H9 (cell line): Measurements from ENCODE around the gene BTN1A1. TPM values are rescaled to one million over a fixed set of nuclear protein-coding genes. Genes with fewer than 3 reads are reported as not detected.

Source experiments
- DNase-seq: peaks from one replicate; pipeline ENCODE4 v3.0.0-alpha.2; 2017
- H2AFZ ChIP-seq: one replicate; pipeline ENCODE4 v1.6.1; 2013; ENCODE audit warnings: mild to moderate bottlenecking, low read length, control low read depth, moderate library complexity
- H2AK5ac ChIP-seq: 2 replicates; pipeline ENCODE4 v1.6.1; 2013; ENCODE audit warnings: low read length, control low read depth, mixed read lengths; ENCODE audit not compliant: insufficient read length
- H2BK120ac ChIP-seq: one replicate; pipeline ENCODE4 v1.6.1; 2013; ENCODE audit warnings: low read depth, mild to moderate bottlenecking, low read length, control low read depth, inconsistent platforms; ENCODE audit not compliant: poor library complexity, severe bottlenecking
- H2BK12ac ChIP-seq: 2 replicates; pipeline ENCODE4 v1.6.1; 2013; ENCODE audit warnings: low read length, control low read depth, mixed read lengths, low read depth; ENCODE audit not compliant: insufficient read length
- H2BK15ac ChIP-seq: 2 replicates; pipeline ENCODE4 v1.6.1; 2013; ENCODE audit warnings: low read depth, low read length, control low read depth
- H2BK20ac ChIP-seq: one replicate; pipeline ENCODE4 v1.6.1; 2013; ENCODE audit warnings: low read depth, mild to moderate bottlenecking, low read length, control low read depth, inconsistent platforms; ENCODE audit not compliant: poor library complexity, severe bottlenecking
- H2BK5ac ChIP-seq: 2 replicates; pipeline ENCODE4 v1.6.1; 2013; ENCODE audit warnings: low read length, control low read depth, mixed read lengths; ENCODE audit not compliant: insufficient read length
- H3K14ac ChIP-seq: 2 replicates; pipeline ENCODE4 v1.6.1; 2013; ENCODE audit warnings: low read length, control low read depth; ENCODE audit not compliant: insufficient read depth
- H3K18ac ChIP-seq: 2 replicates; pipeline ENCODE4 v1.6.1; 2013; ENCODE audit warnings: low read depth, mild to moderate bottlenecking, mixed read lengths, low read length, control low read depth; ENCODE audit not compliant: insufficient read length
- H3K23ac ChIP-seq: 2 replicates; pipeline ENCODE4 v1.6.1; 2013; ENCODE audit warnings: low read length, control low read depth, mixed read lengths, low read depth; ENCODE audit not compliant: insufficient read length
- H3K23me2 ChIP-seq: 2 replicates; pipeline ENCODE4 v1.6.1; 2013; ENCODE audit warnings: low read depth, mild to moderate bottlenecking, mixed read lengths, low read length, control low read depth; ENCODE audit not compliant: insufficient read length, poor library complexity, severe bottlenecking
- H3K27ac ChIP-seq: 2 replicates; pipeline ENCODE4 v1.5.1; 2013; ENCODE audit warnings: low read length, control low read depth, mixed read lengths, low read depth; ENCODE audit not compliant: insufficient read length
- H3K27me3 ChIP-seq: 2 replicates; pipeline ENCODE4 v1.6.1; 2013; ENCODE audit warnings: low read length, control low read depth, inconsistent platforms; ENCODE audit not compliant: insufficient read depth
- H3K4ac ChIP-seq: 2 replicates; pipeline ENCODE4 v1.6.1; 2013; ENCODE audit warnings: low read depth, mild to moderate bottlenecking, control low read depth, inconsistent platforms, low read length, moderate library complexity
- H3K4me1 ChIP-seq: 2 replicates; pipeline ENCODE4 v1.6.1; 2013; ENCODE audit warnings: low read length, control low read depth, inconsistent platforms; ENCODE audit not compliant: insufficient read depth
- H3K4me2 ChIP-seq: 2 replicates; pipeline ENCODE4 v1.6.1; 2013; ENCODE audit warnings: low read length, control low read depth, mixed read lengths; ENCODE audit not compliant: insufficient read length, insufficient read depth
- H3K56ac ChIP-seq: 2 replicates; pipeline ENCODE4 v1.6.1; 2013; ENCODE audit warnings: low read depth, mild to moderate bottlenecking, mixed read lengths, low read length, control low read depth; ENCODE audit not compliant: insufficient read length
- H3K79me1 ChIP-seq: 2 replicates; pipeline ENCODE4 v1.6.1; 2013; ENCODE audit warnings: low read depth, mild to moderate bottlenecking, moderate library complexity, low read length, control low read depth, inconsistent platforms; ENCODE audit not compliant: insufficient read depth, poor library complexity, severe bottlenecking
- H3K79me2 ChIP-seq: 2 replicates; pipeline ENCODE4 v1.6.1; 2013; ENCODE audit warnings: low read length, control low read depth, inconsistent platforms; ENCODE audit not compliant: insufficient read depth
- H3K9ac ChIP-seq: 2 replicates; pipeline ENCODE4 v1.6.1; 2013; ENCODE audit warnings: low read length, control low read depth, mixed read lengths; ENCODE audit not compliant: insufficient read length; ENCODE audit errors: extremely low read depth
- H3K9me3 ChIP-seq: one replicate; pipeline ENCODE4 v1.6.1; 2013; ENCODE audit warnings: low read depth, low read length, inconsistent platforms; ENCODE audit not compliant: control insufficient read depth
- H3T11ph ChIP-seq: one replicate; pipeline ENCODE4 v1.6.1; 2013; ENCODE audit warnings: mild to moderate bottlenecking, low read length, control low read depth, inconsistent platforms
- H4K20me1 ChIP-seq: one replicate; pipeline ENCODE4 v1.6.1; 2013; ENCODE audit not compliant: control insufficient read depth, insufficient read length, insufficient read depth
- H4K5ac ChIP-seq: 2 replicates; pipeline ENCODE4 v1.6.1; 2013; ENCODE audit warnings: low read depth, mild to moderate bottlenecking, mixed read lengths, low read length, control low read depth; ENCODE audit not compliant: insufficient read length
- H4K8ac ChIP-seq: replicated peaks from 2 replicates; pipeline ENCODE4 v1.6.1; 2013; ENCODE audit warnings: low read length, control low read depth, mixed read lengths, low read depth; ENCODE audit not compliant: insufficient read length
- H4K91ac ChIP-seq: 2 replicates; pipeline ENCODE4 v1.6.1; 2013; ENCODE audit warnings: low read depth, mild to moderate bottlenecking, moderate library complexity, mixed read lengths, low read length, control low read depth; ENCODE audit not compliant: insufficient read length
- H3K27ac Mint-ChIP-seq, 3 experiments: 2 replicates in 2 of 3; 3 replicates in 1 of 3; pipeline ENCODE4 v1.8.0; 2020 to 2021; ENCODE audit warnings: mixed read lengths in 3 of 3, mild to moderate bottlenecking in 1 of 3, moderate library complexity in 1 of 3
- H3K27me3 Mint-ChIP-seq: 2 replicates; pipeline ENCODE4 v1.8.0; 2021; ENCODE audit warnings: low read depth, mild to moderate bottlenecking, moderate library complexity, mixed read lengths
- H3K36me3 Mint-ChIP-seq, 3 experiments: 2 replicates in 2 of 3; 3 replicates in 1 of 3; pipeline ENCODE4 v1.8.0; 2020 to 2021; ENCODE audit warnings: low read depth in 3 of 3, mixed read lengths in 3 of 3; ENCODE audit not compliant: insufficient read depth in 1 of 3
- H3K4me1 Mint-ChIP-seq, 2 experiments: 2 replicates each; pipeline ENCODE4 v1.8.0; 2020; ENCODE audit warnings: mixed read lengths in 2 of 2
- H3K4me3 Mint-ChIP-seq, 2 experiments: 2 replicates in 1 of 2; 3 replicates in 1 of 2; pipeline ENCODE4 v1.8.0; 2020 to 2021; ENCODE audit warnings: mild to moderate bottlenecking in 2 of 2, mixed read lengths in 2 of 2, moderate library complexity in 1 of 2
- H3K9me3 Mint-ChIP-seq, 2 experiments: 2 replicates in 1 of 2; 3 replicates in 1 of 2; pipeline ENCODE4 v1.8.0; 2020; ENCODE audit warnings: mild to moderate bottlenecking in 2 of 2, mixed read lengths in 2 of 2, moderate library complexity in 1 of 2
- WGBS: extraction: QIAGEN DNeasy Blood & Tissue Kit; methylation state at CpG from one replicate; pipeline ENCODE4 v1.1.7; 2013; ENCODE audit warnings: missing lambda C conversion rate, low lambda C conversion rate, mixed read lengths; ENCODE audit not compliant: insufficient read length; ENCODE audit errors: extremely low coverage; 5-methylcytosine and 5-hydroxymethylcytosine counted together
- total RNA-seq: library from RNA; stranded (reverse); gene quantifications from 2 replicates; pipeline ENCODE4 v1.2.1, GENCODE V29; 2021
- TF ChIP-seq, protein P1 (sequence below): fragments of 200-600 bp; sonication (generic); conservative IDR thresholded peaks from 3 replicates; pipeline ENCODE4 v1.8.0; 2021; ENCODE audit warnings: antibody characterized with exemption, mild to moderate bottlenecking

The BTN1A1 gene
- total RNA-seq, 1 experiment from 2014 or later = 0.15 TPM

DNA sequence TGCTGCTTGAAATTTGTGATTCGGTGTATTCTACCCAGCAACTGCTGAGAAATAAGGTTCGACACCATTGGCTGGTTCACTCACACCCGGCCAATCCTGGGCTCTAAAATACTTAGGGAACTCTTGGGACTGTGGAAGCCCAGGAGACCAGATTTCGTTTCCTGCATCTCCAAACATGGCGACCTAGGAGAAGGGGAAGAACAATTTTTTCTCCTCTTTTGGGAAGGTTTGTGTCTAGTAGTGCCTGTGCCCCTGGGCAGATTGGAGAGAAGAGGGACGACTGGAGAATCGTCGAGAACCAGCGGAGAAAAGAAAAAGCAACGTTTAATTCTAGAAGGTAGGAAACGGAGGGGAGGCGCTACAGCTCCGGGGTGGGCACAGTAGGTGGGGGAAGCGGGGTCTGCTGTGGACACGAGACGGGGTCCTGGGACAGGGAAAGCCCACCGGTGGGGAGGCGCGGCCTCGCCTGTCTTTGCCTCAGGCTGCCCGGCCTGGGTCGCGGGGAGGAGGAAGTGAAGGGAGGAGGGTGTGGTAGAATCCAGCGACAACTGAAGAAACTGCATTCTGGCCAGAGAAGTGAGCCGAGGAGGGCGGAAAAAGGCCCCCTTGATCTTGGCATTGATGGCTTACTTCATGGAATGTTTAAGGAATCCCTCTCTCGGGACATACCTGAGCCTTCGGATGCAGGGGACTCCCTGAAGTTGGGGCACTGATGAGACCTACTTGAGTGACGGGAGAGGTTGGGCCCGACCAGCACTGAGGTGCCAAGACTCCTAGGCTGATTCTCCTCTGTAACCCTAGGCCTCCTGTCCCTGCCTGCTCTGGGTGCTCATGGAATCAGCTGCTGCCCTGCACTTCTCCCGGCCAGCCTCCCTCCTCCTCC, 42.1 kb upstream of the BTN1A1 start, which contains the start of gene BTN2A1:
BTN2A1 (plus strand) TSS at position 150 of the 883 bp plus-strand sequence; CDS start at position 832, 682 bp downstream.
- no peaks in the 10 kb centered on the region for H3K79me1 ChIP-seq
- peak within 1 kb of the TSS; percentile 83 for H3T11ph ChIP-seq
- H3K27me3 ChIP-seq = no peaks in the 10 kb centered on the region
- H2BK12ac ChIP-seq = no peak within 1 kb of the TSS
- Mint-ChIP-seq H3K4me1 (peaks cover 15 to 19% of the 10 kb centered on the region in 2 experiments), H3K27me3 (no peaks in the 10 kb centered on the region; the same call in none of the 2 replicates), H3K4me3 (peak within 1 kb of the TSS; percentile 85 to 98), H3K27ac (peak within 1 kb of the TSS; percentile 93 to 99 (median 98)), H3K9me3 (no peaks in the 10 kb centered on the region), H3K36me3 (peaks cover 26 to 35% (median 35%) of the 10 kb centered on the region in 3 experiments)
- no peak within 1 kb of the TSS for H4K91ac ChIP-seq
- peak; percentile 87 for DNase-seq
- peak within 1 kb of the TSS; percentile 92 for H3K4me2 ChIP-seq
- no peak within 1 kb of the TSS for H3K4ac ChIP-seq
- H3K4me1 ChIP-seq = peaks cover 3% of the 10 kb centered on the region; the same call in 1 of the 2 replicates
- no peaks in the 10 kb centered on the region for H4K20me1 ChIP-seq
- H2AFZ ChIP-seq = peak within 1 kb of the TSS; percentile 100
- H3K9me3 ChIP-seq = no peaks in the 10 kb centered on the region
- no peak within 1 kb of the TSS for H3K23ac ChIP-seq
- WGBS = no CpG with 5 or more reads among the region's 31 CpGs
- peak within 1 kb of the TSS; percentile 92 for H3K14ac ChIP-seq
- H2BK5ac ChIP-seq = peak within 1 kb of the TSS; percentile 89
- H3K23me2 ChIP-seq = peaks cover 4% of the 10 kb centered on the region
- no peak within 1 kb of the TSS for H3K56ac ChIP-seq
- TF ChIP-seq, protein P1, sequence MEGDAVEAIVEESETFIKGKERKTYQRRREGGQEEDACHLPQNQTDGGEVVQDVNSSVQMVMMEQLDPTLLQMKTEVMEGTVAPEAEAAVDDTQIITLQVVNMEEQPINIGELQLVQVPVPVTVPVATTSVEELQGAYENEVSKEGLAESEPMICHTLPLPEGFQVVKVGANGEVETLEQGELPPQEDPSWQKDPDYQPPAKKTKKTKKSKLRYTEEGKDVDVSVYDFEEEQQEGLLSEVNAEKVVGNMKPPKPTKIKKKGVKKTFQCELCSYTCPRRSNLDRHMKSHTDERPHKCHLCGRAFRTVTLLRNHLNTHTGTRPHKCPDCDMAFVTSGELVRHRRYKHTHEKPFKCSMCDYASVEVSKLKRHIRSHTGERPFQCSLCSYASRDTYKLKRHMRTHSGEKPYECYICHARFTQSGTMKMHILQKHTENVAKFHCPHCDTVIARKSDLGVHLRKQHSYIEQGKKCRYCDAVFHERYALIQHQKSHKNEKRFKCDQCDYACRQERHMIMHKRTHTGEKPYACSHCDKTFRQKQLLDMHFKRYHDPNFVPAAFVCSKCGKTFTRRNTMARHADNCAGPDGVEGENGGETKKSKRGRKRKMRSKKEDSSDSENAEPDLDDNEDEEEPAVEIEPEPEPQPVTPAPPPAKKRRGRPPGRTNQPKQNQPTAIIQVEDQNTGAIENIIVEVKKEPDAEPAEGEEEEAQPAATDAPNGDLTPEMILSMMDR = no peak
- H2BK120ac ChIP-seq = no peak within 1 kb of the TSS
- no peak within 1 kb of the TSS for H2AK5ac ChIP-seq
- H3K9ac ChIP-seq = peak within 1 kb of the TSS; percentile 99
- H4K8ac ChIP-seq = peak within 1 kb of the TSS; percentile 86
- H2BK20ac ChIP-seq = no peak within 1 kb of the TSS
- peak within 1 kb of the TSS; percentile 33 for H3K27ac ChIP-seq
- H2BK15ac ChIP-seq = 0 out of 2 replicates have a peak within 1 kb of the TSS, but pooled peaks have one; percentile 13
- peak within 1 kb of the TSS; percentile 97 for H3K18ac ChIP-seq
- H4K5ac ChIP-seq = no peak within 1 kb of the TSS
- H3K79me2 ChIP-seq = no peaks in the 10 kb centered on the region
